ENCODE results near the gene SLC6A1.

- no peak for TF ChIP-seq CTCF (IDR thresholded peaks at IDR 0.05; ENCODE audit: insufficient read depth, low read length)
- no peak for TF ChIP-seq POLR2AphosphoS5 (IDR thresholded peaks at IDR 0.05; ENCODE audit: low read depth)
Observed at GRCh38 chr3:10985181-10985580, 7.4 kb upstream of the SLC6A1 start.

Measured in HL-60 (cell line).